AML-193 (cell line): ENCODE data around the gene THRB.

Source experiments
- DNase-seq, 2 experiments: peaks; one replicate each; lab custom pipeline; 2025; lab: John Stamatoyannopoulos, UW

THRB gene

DNA sequence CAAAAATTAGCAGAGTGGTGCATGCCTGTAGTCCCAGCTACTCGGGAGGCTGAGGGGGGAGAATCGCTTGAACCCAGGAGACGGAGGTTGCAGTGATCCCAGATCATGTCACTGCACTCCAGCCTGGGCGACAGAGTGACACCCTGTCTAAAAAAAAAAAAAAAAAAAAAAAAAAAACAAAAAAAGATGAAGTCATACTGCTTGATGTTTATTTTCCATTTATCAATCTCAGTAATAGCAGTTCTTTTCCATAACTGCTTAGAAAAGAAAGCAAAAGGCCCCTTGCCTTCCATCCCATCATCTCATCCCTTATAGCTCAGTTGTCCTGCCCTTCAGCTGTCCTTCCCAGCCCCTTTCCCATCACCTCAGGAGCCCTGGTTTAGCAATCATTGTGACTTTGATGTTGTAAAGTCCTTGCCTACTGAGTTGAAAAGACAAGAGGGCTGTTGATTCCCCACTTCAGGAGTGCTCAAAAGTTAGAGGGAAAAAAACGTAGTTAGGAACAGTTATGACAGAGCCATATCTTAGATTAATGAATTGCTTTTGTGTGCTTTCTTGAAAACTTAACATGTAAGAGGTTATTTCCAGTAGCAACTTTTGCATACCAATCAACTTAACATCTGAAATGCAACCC is 18.0 kb upstream of the THRB start:
- no peak for DNase-seq

DNA sequence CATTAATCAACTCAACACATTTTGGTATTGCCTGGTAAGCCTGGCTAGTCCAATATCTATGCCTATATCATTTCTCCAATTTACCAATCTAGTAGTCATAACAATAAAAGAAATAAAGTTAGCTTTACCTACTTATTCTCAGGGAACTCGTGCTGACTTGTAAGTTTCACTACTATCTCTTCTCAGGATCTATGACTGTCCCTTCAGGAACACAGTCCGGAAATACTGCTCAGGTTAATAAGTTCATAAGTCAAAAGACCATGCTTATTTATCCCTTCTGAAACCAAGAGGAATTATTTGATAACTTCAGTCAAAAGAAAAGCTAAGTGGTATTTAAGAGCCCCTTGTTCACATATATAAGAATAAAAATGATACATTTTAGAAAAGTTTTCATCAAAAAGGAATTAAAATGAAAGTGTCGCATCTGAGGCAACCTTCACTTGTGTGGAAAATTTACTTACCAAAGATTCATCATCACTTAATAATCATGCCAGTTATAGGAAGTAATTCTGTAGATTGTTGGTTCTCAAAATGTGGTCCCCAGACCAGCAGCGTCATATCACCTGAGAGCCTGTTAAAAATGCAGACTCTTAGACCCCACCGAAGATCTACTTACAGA is 15.5 kb upstream of the THRB start:
- DNase-seq: no peak

DNA sequence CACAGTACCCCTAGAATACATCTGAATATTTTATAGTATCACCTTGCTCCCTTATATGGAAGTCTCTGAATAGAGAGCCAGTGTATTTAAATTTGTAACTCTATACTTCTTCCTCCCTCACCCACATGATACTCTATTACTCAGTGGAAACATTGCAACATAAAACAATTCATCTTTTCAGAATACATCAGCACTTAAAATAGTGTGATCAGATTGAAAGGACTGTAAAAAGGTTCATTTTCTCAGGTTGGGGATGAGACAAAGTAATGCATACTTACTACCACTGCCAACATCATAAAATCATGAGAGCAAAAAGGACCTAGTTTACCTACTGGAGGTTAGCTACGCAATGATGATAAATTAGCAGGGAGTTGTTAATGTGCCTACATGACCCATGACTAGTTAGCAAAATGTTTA is 13.8 kb upstream of the THRB start:
- no peak for DNase-seq

DNA sequence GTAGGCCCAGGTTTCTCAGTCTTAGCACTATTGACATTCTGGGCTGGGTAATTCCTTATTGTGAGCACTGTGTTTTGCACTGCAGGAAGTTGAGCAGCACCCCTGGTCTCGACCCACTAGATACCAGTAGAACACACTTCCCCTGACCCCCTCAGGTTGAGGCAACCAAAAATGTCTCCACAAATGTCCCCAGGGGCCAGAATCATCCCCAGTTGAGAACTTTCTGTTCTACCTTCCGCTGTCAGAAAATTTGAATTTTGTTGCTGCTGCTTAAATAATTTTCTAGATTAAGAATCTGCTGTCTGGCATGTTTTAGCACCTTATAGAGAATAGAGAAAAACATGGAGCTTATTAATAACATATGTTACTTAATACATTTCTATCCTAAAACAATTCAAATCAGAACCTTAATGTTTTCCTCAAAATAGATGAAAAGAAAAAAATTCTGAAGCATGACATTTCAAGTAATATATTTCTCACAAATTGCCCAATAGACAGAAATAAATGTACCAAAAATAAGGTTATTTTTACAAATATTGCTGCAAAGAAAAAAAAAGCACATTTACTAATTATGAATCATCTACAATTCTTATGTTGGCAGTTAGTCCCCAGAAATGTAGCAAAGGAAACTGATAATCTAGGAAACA is 13.2 kb upstream of the THRB start:
- no peak for DNase-seq

DNA sequence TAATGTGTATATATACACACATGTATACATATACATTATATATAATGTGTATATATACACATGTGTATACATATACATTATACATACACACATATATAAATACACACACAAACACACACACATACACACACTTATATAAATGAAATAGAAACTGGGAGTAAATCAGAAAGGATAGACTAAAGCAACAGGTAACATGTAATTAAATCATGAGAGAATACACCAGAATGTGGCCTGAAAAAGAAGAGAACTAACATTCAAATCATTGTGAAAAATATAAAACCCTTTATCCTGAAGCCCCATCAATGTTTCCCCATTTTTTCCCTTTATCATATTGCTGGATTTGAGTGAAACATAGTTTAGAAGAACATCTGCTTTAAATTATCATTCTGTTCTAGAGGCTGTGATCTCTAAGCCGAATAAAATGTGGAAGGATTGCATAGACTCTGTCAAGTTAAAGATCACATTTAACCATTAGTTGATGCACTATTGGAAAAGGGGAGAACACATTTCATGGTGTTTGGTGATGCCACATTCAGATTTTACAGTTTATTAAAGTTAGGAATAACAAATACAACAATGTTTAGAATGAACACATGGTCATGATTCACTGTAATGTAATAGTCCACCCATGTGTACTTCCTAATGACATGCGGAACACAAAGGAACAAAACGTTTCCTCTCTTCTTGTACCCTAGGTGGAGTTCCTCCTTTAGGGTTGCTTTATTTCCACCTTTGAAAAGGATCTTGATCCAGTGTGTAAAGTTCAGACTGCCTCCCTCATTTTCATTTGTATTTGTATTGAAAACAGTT is 12.5 kb upstream of the THRB start:
- DNase-seq: no peak

DNA sequence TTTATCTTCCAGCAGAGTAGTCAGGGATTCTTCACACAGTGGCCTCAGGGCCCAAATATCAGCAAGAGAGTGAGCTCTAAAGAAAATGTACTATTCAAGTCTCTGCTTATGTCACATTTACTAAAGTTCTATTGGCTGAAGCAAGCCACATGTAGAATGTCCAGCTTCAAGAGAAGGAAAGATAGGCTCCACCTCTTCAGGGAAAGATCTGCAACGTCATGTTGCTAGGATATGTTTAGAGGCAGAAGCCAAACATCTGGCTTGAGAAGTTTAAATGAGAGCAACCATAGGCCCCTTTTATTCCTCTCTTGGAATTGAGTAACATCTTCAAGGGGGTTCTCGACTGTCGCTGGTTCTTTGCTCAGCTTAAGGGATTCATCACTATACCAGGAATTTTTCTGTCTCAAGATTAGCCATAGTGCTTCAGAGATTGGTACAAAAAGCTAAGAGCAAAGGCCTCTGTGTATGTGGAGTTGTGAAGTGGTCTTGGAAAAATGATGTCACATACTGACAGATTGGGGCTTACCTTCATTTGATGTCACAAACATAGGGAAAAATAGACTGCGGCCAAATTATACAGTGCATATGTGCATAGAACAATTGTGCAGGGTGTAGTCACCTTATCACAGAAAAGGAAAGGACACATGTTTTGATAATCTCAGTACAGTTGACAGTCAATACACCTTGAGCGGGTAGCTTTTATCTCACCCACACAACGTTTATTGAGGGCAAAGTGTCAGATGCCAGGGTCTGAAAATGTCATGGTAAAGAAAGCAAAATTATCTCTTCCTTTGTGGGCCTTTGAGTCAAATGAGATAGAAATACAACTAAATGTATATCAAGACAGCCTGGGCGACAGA is 11.3 kb upstream of the THRB start:
- no peak for DNase-seq

DNA sequence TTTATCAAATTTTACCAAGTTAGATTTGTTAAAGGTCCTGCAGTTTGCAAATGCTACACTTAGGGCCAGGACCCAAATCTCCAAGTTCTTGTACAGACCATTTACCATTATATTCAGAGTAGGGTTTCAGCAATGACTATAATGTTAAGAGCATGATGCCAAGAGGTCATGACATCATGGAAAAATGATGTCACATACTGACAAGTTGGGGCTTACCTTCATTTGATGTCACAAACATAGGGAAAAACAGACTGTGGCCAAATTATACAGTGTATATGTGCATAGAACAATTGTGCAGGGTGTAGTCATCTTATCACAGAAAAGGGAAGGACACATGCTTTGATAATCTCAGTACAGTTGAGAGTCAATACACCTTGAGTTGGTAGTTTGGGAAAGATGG is 10.1 kb upstream of the THRB start:
- no peak for DNase-seq

DNA sequence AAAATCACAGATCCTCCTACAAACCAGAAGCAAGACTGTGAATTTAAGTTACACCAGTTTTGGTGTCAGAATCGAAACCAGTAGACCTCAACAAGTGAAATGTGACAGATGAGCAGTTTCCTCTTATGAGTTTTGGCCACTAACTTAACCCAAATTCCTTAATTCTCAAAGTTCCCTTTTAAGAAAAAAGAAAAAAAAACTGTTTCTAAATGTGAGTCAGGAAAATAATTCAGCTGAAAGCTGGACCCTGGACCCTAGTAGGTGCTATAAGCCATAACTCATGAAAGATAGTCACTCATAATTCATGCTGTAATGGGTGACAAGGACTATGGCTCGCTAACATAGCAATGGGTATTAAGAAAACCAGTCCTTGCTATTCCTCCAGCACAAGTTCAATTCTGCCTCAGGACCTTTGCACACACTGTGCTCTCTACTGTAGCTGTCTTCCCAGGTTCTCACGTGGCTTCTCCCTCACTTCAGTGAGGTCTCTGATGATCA is 9.0 kb upstream of the THRB start:
- DNase-seq: no peak

DNA sequence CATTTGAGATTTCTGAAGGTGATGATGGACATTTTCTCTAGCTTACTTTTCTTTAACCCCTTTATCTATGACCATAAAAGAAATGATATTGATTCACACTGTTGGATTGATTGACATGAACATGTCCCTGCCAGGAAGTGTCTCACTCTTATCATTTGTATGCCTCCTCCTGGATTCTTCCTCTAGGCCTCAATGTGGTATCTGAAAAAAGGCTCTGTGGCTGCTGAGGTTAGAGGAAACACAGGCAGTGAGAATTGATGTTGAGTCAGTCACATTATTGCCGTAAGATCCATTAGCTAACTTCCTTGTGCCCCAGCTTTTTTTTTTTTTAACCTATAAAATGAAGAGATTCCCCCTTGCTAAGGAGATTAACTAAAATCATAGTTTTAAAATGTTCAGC is 8.0 kb upstream of the THRB start:
- no peak for DNase-seq

DNA sequence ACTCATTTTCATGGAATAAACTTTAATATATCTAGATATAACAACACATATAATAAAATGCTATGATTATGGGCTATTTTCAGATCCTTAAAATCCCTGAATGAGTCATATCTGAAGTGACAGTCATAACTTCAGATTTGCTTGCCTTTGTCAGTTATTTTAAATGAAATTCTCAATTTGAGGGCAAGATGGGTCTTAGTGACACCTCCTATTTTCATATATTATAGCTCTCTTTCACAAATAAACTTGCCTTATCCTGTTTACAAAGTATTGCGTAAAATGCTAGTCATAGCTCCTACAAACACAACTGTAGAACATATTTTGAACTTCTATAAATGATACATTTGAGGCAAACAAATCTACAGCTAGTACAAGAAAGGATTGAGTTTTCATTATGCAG is 6.2 kb upstream of the THRB start:
- no peak for DNase-seq

DNA sequence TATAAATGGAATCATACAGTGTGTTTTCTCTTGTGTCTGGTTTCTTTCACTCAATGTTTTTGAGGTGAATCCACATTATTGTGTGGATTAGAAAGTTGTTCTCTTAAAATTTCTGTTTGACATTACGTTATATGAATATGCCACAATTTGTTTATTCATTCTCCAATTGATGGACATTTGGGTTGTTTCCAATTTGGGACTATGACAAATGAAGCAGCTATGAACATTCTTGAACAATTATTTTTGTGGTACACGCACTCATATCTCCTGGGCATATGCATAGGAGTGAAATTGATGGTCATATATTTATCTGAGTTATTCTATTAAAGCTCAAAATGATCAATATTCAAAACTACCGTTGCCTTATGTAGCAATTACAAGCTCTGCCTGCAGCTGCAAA is 5.3 kb upstream of the THRB start:
- DNase-seq: no peak

DNA sequence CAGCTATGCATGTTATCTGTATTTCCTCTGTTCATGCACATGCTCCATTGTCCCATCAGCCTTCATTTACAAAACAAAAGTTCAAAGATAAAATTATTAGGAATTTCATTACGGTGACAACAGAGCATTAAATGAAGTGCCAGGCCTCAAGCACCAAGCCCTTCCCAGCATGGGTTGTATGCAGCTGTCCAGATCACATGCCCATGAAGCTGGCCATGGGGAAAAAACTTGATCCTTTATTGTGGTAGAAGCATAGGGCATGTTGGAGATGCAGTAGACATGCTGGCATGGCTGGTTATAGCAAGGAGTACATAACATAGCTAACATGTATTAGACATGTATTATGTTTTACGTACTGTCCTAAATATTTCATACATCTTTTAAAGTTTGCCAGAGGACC is 4.1 kb upstream of the THRB start:
- no peak for DNase-seq

DNA sequence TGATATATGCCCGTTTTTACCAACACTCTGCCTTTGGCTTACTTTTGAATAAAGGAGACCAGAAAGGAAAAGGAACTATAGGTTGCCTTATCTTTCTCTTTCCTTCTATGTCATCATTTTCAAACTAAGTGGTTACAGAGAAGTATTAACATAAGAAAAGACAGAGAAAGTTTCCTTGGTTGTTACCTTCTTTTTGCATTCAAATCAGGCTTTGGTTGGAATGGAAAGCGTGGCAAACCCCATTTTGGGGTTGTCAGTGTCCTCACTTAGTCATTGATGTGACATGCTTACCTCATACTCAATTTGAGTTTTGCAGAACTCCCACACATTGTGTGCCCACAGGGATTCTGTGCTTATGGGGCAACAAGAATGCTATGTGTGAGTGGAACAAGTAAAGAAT is 3.7 kb upstream of the THRB start:
- no peak for DNase-seq

DNA sequence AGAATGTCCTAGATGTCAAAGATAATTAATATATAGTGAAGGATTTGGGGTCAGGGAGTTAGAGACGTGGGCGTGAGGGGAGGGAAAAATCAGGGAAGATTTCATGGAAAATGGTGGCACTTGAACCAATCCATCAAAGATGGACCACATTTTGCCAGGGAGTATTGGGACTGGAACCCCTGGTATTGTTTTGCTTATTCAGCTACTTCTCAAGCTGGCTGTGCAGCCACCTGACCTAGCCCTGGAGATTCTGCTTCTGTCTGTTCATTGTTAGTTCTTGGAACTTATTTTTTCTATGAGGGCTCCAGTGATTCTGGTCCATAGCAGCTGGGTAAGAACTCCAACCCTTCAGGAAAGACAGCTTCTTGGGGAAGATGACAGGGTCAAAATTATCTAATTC is 3.3 kb upstream of the THRB start:
- no peak for DNase-seq

DNA sequence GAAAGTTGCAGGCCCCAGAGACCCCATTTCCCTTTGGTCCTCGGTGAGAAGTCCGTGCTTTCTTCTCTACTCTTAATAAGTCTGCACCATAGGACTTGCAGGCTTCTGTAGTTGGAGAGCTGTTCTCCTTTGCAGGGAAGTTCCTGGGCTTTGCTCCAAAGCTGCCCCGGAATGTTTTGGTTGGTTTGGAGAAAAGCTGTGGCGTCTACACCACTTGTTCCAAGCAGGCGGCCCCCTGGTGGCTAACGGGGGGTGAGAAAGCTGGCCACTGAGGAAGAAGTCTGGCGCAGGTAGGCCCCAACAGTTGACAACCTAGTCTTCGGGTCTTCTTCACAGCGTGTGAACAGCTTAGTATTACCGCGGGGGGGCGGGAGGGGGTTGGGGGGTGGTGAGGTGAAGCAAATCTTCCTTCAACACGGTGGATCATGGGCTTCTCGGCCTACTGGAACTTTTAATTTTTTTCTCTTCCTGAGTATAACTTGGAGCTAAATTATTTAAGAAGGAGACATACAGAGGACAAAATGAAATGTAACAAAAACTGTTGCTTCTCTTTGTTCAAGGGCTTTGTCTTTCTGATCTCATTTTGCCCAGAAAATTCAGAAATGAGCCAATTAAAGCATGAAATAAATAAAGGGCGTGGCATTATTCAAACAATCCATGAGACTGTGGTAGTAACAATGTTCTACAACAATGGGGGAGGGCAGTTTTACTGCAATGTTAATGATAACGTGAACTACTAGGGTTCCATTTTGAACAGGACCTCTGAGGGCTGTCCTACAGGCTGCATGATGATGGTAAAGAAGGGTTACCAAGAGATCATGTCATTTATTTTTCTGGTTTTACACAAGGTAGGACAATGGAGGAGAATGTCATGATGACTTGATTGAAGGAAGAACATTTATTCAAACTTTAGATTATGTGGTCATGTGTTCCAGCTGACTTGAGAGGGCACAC is 2.2 kb upstream of the THRB start:
- DNase-seq: no peak

DNA sequence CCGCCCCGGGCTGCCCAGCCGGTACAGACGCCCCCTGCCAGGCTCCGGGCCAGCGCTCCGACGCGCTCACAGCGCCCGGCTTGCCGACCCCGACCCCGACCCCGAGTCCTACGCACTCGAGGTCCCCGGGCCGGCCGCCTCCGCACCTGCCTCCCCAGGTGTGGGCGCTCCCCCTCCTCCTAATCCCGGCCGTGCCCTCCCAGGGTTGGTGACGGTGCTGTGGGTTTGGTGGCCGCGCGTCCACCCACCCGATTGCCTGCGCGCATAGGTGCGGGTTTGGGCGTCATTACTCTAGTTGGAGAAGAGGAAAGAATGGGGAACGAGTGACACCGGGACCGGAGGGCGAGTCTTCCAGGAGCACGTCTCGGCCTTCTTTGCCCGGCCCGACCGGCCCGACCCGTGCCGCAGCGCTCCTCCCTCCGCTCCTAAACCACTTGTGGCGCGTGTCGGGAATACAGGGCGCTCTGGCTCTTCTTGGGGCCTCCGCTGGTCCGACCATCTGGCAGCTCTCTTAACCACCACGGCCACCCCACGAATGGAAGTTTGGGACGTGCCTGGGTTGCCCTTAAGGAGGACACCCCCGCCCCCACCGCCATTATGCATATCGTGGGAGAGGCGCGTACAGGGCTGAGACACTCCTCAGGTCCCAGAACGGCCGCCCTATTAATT is 810 bp upstream of the THRB start:
- DNase-seq: no peak

DNA sequence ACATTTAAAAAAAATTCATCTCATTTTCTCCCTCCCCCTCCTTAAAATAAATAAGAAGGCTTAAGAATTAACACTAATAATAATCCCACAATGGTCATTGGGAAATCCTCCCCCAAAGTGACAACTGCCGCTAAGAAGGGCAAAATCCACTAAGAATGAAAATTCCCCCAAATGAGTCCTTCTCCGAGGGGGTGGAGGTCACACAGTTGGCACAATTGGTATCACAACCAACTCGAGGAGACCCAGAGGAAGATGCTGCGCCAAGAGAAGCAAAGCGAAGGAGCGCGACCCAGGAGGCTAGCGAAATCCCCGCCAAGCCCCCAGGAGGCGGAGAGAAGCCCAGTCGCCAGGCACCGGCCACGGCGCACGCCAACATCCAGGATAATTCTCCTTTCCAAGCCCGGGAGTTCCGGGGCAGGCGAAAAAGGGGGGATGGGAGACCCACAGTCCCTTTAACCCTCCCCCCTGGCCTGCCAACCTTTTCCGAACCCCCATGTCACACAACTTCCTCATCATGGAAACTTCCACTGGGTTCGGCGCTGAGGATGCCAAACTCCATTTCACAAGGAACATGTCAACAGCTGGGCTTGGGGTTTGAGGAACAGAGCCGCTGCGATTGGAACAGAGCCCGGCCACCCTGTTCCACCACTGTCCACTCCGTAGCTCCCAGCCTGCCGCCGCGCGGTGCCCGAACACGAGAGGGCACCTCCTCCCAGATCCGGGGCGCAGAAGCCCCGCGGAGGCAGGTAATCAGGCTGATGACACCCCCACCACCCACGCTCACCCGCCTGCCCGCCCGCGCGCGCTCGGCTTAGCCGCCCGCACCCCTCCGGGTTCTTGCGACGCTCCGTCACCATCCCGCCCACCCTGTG is 668 bp downstream of the THRB start:
- DNase-seq: no peak

DNA sequence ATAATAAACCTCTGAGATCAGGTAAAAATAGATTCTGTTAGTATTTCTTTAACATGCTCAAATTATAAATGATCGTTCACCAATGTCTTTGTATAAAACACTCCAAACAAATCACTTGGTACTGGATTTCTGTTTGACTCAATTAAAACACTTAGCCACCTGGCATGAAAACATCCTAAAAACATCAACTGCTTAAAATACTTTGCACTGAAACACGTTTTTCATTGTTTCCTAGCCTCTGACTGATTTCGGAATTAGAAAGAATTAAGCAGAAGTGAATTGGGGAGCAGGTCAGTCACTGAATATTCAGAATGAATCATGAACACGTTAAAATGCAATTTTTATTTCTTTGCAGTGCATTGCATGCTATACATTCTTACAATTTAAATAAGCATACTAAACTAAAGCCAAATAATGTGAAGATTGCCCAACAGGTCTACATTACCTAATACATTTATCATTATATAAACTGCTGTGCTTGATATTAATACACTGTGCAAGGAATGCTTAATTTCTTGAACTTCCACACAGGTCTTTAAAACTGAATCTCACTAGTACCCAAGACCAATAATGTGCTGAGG is 1.6 kb downstream of the THRB start:
- DNase-seq: no peak

DNA sequence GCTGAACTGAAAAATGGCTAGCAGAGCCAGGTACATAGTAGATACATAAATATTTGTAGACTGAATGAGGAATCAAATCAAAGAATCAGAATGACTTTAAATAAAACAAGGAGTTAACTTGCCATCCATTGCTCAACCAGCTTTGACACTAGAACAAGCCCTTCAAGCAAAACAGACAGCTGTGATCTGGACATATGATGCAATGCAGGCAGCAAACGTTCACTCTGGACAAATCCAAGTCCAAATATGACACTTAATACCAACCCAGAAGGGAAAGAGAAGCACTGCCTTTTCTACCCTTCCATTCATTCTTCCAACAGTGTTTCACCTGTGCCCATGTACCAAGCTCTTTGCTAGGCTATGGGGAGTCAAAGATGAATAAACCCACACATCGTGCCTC is 4.5 kb downstream of the THRB start:
- DNase-seq: no peak
